Measurements from ENCODE around the gene SH3GL1.

The SH3GL1 gene

GRCh38 chr19:4313847-4314490 is 86.4 kb downstream of the SH3GL1 start:
- DNase-seq (ENCODE audit: low spot score), result no peak
